Type B pancreatic cell (in vitro differentiated cells): ENCODE data around the gene PCDH7. TPM values are rescaled to one million over a fixed set of nuclear protein-coding genes. Genes with fewer than 3 reads are reported as not detected.

Experiments used
- DNase-seq: peaks from one replicate; pipeline ENCODE4 v3.0.0; 2021; ENCODE audit warnings: mixed read lengths; ENCODE audit not compliant: unreplicated experiment; ENCODE audit errors: extremely low spot score
- H3K27ac Mint-ChIP-seq: 2 replicates; pipeline ENCODE4 v1.8.0; 2021; ENCODE audit warnings: mild to moderate bottlenecking, mixed read lengths
- H3K27me3 Mint-ChIP-seq: 2 replicates; pipeline ENCODE4 v1.8.0; 2021; ENCODE audit warnings: mixed read lengths
- H3K36me3 Mint-ChIP-seq: 2 replicates; pipeline ENCODE4 v1.8.0; 2021; ENCODE audit warnings: mixed read lengths
- H3K4me1 Mint-ChIP-seq: one replicate; pipeline ENCODE4 v1.8.0; 2021; ENCODE audit warnings: mixed read lengths; ENCODE audit not compliant: unreplicated experiment
- H3K4me3 Mint-ChIP-seq: 2 replicates; pipeline ENCODE4 v1.8.0; 2021; ENCODE audit warnings: mild to moderate bottlenecking, mixed read lengths
- H3K9me3 Mint-ChIP-seq: 2 replicates; pipeline ENCODE4 v1.8.0; 2021; ENCODE audit warnings: mixed read lengths
- total RNA-seq: library from RNA; stranded (reverse); gene quantifications from 2 replicates; pipeline ENCODE4 v1.2.1, GENCODE V29; 2021; ENCODE audit warnings: low replicate concordance
- TF ChIP-seq, protein P1 (sequence below): fragments of 200-600 bp; sonication (generic); conservative IDR thresholded peaks from 2 replicates; pipeline ENCODE4 v1.5.0; 2021; ENCODE audit warnings: antibody characterized with exemption, mild to moderate bottlenecking

Gene PCDH7
- total RNA-seq, 1 donor from 2014 or later, result 95.9 TPM

DNA sequence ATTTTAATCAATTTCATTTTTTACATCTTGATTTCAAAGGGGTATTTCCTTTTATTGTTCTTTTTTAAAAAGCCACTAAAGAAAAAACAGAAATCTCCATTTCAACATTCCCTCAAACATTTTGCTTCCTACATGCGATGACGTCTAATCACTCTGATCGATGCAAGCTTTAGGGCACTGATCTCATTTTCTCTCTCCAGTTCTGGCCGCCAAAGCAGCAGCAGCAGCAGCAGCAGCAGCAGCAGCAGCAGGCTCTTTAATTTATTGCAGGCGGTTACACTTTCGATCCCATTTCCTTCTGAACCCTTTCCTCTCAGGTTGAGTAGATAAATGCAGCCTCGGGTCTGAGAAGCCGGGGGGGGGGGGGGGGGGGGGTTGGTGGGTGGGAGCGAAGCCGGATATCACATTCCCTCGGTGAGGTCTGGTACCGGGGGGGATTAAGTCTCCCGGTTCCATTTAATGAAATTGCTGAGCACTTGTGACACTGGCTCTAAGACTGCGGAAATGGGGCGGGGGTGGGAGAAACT lies 3.4 kb upstream of the PCDH7 start:
- Mint-ChIP-seq H3K36me3 (peaks cover 1% of the 10 kb centered on the region), H3K27me3 (no peaks in the 10 kb centered on the region), H3K9me3 (no peaks in the 10 kb centered on the region), H3K27ac (peak overlapping the region; percentile 91), H3K4me3 (peak overlapping the region; percentile 94), H3K4me1 (peaks cover 19% of the 10 kb centered on the region)
- TF ChIP-seq, protein P1, sequence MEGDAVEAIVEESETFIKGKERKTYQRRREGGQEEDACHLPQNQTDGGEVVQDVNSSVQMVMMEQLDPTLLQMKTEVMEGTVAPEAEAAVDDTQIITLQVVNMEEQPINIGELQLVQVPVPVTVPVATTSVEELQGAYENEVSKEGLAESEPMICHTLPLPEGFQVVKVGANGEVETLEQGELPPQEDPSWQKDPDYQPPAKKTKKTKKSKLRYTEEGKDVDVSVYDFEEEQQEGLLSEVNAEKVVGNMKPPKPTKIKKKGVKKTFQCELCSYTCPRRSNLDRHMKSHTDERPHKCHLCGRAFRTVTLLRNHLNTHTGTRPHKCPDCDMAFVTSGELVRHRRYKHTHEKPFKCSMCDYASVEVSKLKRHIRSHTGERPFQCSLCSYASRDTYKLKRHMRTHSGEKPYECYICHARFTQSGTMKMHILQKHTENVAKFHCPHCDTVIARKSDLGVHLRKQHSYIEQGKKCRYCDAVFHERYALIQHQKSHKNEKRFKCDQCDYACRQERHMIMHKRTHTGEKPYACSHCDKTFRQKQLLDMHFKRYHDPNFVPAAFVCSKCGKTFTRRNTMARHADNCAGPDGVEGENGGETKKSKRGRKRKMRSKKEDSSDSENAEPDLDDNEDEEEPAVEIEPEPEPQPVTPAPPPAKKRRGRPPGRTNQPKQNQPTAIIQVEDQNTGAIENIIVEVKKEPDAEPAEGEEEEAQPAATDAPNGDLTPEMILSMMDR, result no peak
- no peak for DNase-seq

DNA sequence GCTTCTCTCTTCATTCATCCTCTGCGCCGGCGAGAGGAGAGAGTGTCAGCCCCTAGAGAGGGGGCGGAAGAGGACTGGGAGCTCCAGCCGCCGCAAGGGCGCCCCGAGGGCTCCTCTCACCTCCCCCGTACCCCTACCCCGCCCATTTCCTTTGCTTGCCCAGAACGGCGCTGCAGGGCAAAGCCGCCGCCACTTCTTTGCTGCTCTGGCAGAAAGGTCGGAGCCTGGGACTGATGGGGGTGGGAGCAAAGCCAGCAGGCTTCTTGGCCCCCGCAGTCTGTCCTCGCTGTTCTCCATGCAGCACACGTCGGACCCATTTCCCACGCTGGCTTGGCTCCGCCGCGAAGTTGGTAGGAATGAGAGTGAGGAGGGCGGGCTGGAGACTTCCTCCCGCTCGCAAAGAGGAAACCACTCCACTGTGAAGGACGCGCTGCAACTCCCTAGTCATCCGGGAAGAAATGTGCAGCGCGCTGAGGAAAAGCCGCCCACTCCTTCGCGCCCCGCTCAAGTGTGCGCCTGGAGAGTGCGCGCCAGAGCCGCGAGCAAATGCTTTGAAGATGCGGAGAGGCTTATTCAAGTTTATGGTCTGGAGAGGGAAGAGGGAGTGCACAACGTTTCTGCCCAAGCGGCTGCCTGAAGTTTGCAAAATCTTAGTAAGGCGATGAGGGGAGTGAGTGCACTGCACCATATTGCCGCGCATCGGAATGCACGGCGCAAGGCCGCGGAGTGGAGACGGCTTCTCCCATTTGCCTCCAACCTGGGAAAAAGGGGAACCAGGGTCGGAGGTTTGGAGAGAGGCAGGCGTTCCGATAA lies 2.8 kb upstream of the PCDH7 start:
- Mint-ChIP-seq H3K4me1 (peaks cover 19% of the 10 kb centered on the region), H3K36me3 (no peaks in the 10 kb centered on the region), H3K27me3 (no peaks in the 10 kb centered on the region), H3K9me3 (no peaks in the 10 kb centered on the region), H3K27ac (peak overlapping the region; percentile 91), H3K4me3 (peak overlapping the region; percentile 94)
- peak; percentile 82 for DNase-seq
- TF ChIP-seq, protein P1, result peak; percentile 49

DNA sequence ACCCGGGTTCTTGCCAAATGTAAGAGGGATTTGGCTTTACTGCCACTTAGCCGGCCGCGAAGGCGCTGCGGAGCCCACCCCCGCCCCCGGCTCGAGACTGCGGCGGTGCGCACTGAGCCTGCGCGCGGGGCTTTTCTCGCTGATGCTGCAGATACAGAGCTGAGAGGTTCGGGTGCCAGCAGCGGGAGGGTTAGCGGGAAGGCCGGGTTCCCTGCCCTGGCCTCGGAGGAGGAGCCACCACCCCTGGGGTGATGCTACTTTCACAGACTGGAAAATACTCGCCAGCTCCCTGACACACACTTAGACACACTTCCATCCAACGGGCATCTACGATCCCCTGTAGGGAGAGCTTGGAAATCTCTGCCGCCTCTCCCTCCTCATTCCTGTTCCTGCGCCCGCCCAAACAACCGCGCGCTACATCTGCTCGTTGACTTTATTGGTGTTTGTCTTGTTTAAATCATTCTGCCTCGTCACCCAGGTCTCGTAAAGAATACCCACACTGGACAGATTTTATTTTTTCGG lies 2.1 kb upstream of the PCDH7 start:
- peak overlapping the region; percentile 94 for H3K4me3 Mint-ChIP-seq
- peaks cover 3% of the 10 kb centered on the region for H3K27me3 Mint-ChIP-seq
- H3K4me1 Mint-ChIP-seq, result peaks cover 20% of the 10 kb centered on the region
- TF ChIP-seq, protein P1, result peak; percentile 34
- H3K36me3 Mint-ChIP-seq, result peaks cover 2% of the 10 kb centered on the region
- no peaks in the 10 kb centered on the region for H3K9me3 Mint-ChIP-seq
- peak overlapping the region; percentile 91 for H3K27ac Mint-ChIP-seq
- DNase-seq, result no peak

DNA sequence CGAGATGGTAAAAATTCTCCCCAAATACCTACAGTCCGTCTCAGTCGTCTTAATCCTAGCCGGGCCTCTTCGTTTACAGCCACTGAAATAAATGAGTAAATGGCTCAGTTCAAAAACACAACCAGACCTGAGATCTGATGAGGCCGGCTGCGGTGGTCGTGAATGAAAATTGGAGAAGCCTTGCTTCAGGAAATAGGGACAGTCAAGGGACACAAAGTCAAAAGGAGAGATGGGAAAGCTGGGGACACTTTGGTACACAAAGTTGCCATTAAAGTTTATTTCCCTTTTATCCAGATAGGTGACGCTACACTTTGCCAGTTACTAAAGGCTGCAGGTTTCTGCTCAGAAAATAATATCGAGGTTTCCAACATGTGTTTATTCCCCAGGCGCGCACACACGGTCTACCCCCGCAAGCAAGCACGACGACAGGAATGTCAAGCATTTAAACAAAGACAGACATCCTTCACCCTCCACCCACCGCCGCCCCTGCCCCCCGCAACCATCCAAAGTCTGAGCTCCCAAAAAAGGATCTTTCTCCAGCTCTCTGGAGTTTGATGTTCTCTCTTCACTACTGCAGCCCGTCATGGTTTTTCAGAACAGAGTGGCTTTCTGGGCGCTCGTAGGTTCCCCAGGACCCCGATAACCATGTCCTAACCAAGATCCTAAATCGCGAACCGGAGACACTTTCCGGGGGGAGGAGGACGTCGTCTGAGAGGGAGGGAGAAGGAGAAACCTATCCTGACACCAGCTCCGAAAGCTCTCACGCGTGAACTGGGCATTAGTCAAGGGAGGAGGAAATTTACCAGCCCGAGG lies 1.3 kb upstream of the PCDH7 start:
- Mint-ChIP-seq H3K27ac (peak overlapping the region; percentile 91), H3K9me3 (no peaks in the 10 kb centered on the region), H3K4me1 (peaks cover 26% of the 10 kb centered on the region), H3K36me3 (peaks cover 10% of the 10 kb centered on the region), H3K4me3 (peak overlapping the region; percentile 94), H3K27me3 (peaks cover 5% of the 10 kb centered on the region)
- DNase-seq, result no peak
- TF ChIP-seq, protein P1, result no peak

DNA sequence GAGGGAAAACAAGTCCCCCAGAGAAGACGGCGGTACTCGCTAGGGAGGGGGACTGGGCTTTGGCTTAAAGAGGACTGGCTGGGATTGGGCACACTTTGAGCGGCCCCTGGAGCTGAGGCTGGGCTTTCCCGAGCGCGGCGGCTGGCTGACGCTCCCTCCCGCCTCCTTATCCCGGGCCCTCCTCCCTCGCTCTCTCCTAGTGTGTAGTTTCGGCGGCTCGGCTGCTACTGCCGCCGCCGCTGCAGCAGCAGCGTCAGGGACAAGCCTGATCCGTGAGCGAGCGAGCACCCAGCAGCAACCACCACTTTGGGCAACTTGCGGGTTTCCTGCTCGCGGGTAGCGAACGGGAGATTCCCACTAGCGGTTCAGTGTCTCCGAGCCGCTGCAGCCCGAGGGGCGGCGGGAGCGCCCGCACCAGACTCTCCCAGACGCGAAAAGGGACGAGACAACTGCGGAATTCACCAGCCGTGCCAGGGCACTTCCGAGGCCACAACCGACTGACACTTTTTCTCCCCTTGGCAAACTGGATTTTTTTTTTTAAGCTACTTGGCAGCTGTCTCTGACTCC lies 632 bp upstream of the PCDH7 start:
- H3K9me3 Mint-ChIP-seq, result no peaks in the 10 kb centered on the region
- peak overlapping the region; percentile 94 for H3K4me3 Mint-ChIP-seq
- H3K27ac Mint-ChIP-seq, result peak overlapping the region; percentile 91
- peak; percentile 76 for DNase-seq
- TF ChIP-seq, protein P1, result no peak
- peaks cover 33% of the 10 kb centered on the region for H3K4me1 Mint-ChIP-seq
- H3K27me3 Mint-ChIP-seq, result peaks cover 5% of the 10 kb centered on the region
- peaks cover 16% of the 10 kb centered on the region for H3K36me3 Mint-ChIP-seq
